Measurements from ENCODE around the gene NARS2.

Gene NARS2

GRCh38 chr11:78536933-78537332 lies 37.7 kb downstream of the NARS2 start:
- ChIA-PET CTCF (interaction anchor here (1.1 to 2.5 kb wide), 3 partner anchors 10 to 21 kb away, joined by 3 to 9 read pairs (median 7); no protein-coding TSS in a partner anchor), POLR2A (interaction anchor here (0.6 kb wide), 1 partner anchor 16 kb away, joined by 3 read pairs; no protein-coding TSS in a partner anchor)
- H3K4me3 ChIP-seq (ENCODE audit: control insufficient read depth in 1 of 7, extremely low read depth in 1 of 7, insufficient read depth in 4 of 7, low read depth in 2 of 7, low read length in 6 of 7), result no peak overlapping the region
- H3K27ac ChIP-seq (ENCODE audit: insufficient read depth in 1 of 2, low read depth in 1 of 2, low read length in 2 of 2, poor library complexity in 1 of 2, severe bottlenecking in 2 of 2), result no peak overlapping the region
- peaks cover 0 to 15% (median 8%) of the 10 kb centered on the region in 4 experiments for H3K4me1 ChIP-seq (ENCODE audit: control extremely low read depth in 1 of 4, control insufficient read depth in 4 of 4, insufficient read depth in 4 of 4, low read length in 3 of 4)
- no peaks in the 10 kb centered on the region for H3K27me3 ChIP-seq (replicated peaks in 2 of 5; ENCODE audit: control insufficient read depth in 4 of 5, insufficient read depth in 5 of 5, low read length in 4 of 5)
- no peaks in the 10 kb centered on the region for H3K9me3 ChIP-seq (ENCODE audit: control extremely low read depth in 1 of 5, control insufficient read depth in 4 of 5, insufficient read depth in 2 of 5, low read depth in 1 of 5, low read length in 4 of 5)
- WGBS (ENCODE audit: insufficient coverage), result 98% methylated on average over 6 of the region's 6 CpGs
- H3K36me3 ChIP-seq (ENCODE audit: control insufficient read depth in 4 of 4, insufficient read depth in 4 of 4, low read length in 3 of 4), result peaks cover 6 to 18% (median 11%) of the 10 kb centered on the region in 4 experiments
- DNase-seq, result no peak

- Histone ChIP-seq H3K4me3 (ENCODE audit: control insufficient read depth in 1 of 7, extremely low read depth in 1 of 7, insufficient read depth in 4 of 7, low read depth in 2 of 7, low read length in 6 of 7) (no peak overlapping the region), H3K9me3 (ENCODE audit: control extremely low read depth in 1 of 5, control insufficient read depth in 4 of 5, insufficient read depth in 2 of 5, low read depth in 1 of 5, low read length in 4 of 5) (no peaks in the 10 kb centered on the region), H3K27me3 (replicated peaks in 2 of 5; ENCODE audit: control insufficient read depth in 4 of 5, insufficient read depth in 5 of 5, low read length in 4 of 5) (no peaks in the 10 kb centered on the region), H3K27ac (ENCODE audit: insufficient read depth in 1 of 2, low read depth in 1 of 2, low read length in 2 of 2, poor library complexity in 1 of 2, severe bottlenecking in 2 of 2) (no peak overlapping the region), H3K36me3 (ENCODE audit: control insufficient read depth in 4 of 4, insufficient read depth in 4 of 4, low read length in 3 of 4) (peaks cover 6 to 13% (median 10%) of the 10 kb centered on the region in 4 experiments), H3K4me1 (ENCODE audit: control extremely low read depth in 1 of 4, control insufficient read depth in 4 of 4, insufficient read depth in 4 of 4, low read length in 3 of 4) (peaks cover 0 to 15% (median 8%) of the 10 kb centered on the region in 4 experiments)
- DNase-seq, result no peak
- CTCF ChIA-PET, result interaction anchor here (1.1 to 2.3 kb wide), 2 partner anchors 11 to 20 kb away, joined by 3 to 7 read pairs; no protein-coding TSS in a partner anchor
- POLR2A ChIA-PET, result no interaction called here
- 100% methylated on average over 1 of the region's 2 CpGs for WGBS (ENCODE audit: insufficient coverage)
These were observed 38.7 kb downstream of the NARS2 start for GRCh38 chr11:78535920-78536319.

GRCh38 chr11:78535027-78535426 lies 39.6 kb downstream of the NARS2 start:
- CTCF ChIA-PET, result no interaction called here
- DNase-seq, result no peak
- no peaks in the 10 kb centered on the region for H3K9me3 ChIP-seq (ENCODE audit: control extremely low read depth in 1 of 5, control insufficient read depth in 4 of 5, insufficient read depth in 2 of 5, low read depth in 1 of 5, low read length in 4 of 5)
- POLR2A ChIA-PET, result no interaction called here
- no peak overlapping the region for H3K4me3 ChIP-seq (ENCODE audit: control insufficient read depth in 1 of 7, extremely low read depth in 1 of 7, insufficient read depth in 4 of 7, low read depth in 2 of 7, low read length in 6 of 7)
- WGBS (ENCODE audit: insufficient coverage), result no CpG with 5 or more reads among the region's 3 CpGs
- H3K27ac ChIP-seq (ENCODE audit: insufficient read depth in 1 of 2, low read depth in 1 of 2, low read length in 2 of 2, poor library complexity in 1 of 2, severe bottlenecking in 2 of 2), result no peak overlapping the region
- H3K4me1 ChIP-seq (ENCODE audit: control extremely low read depth in 1 of 4, control insufficient read depth in 4 of 4, insufficient read depth in 4 of 4, low read length in 3 of 4), result peaks cover 0 to 15% (median 8%) of the 10 kb centered on the region in 4 experiments
- no peaks in the 10 kb centered on the region for H3K27me3 ChIP-seq (replicated peaks in 2 of 5; ENCODE audit: control insufficient read depth in 4 of 5, insufficient read depth in 5 of 5, low read length in 4 of 5)
- peaks cover 6 to 13% (median 10%) of the 10 kb centered on the region in 4 experiments for H3K36me3 ChIP-seq (ENCODE audit: control insufficient read depth in 4 of 4, insufficient read depth in 4 of 4, low read length in 3 of 4)

- Histone ChIP-seq H3K4me1 (ENCODE audit: control extremely low read depth in 1 of 4, control insufficient read depth in 4 of 4, insufficient read depth in 4 of 4, low read length in 3 of 4) (peaks cover 0 to 15% (median 8%) of the 10 kb centered on the region in 4 experiments), H3K27me3 (replicated peaks in 2 of 5; ENCODE audit: control insufficient read depth in 4 of 5, insufficient read depth in 5 of 5, low read length in 4 of 5) (no peaks in the 10 kb centered on the region), H3K9me3 (ENCODE audit: control extremely low read depth in 1 of 5, control insufficient read depth in 4 of 5, insufficient read depth in 2 of 5, low read depth in 1 of 5, low read length in 4 of 5) (no peaks in the 10 kb centered on the region), H3K27ac (ENCODE audit: insufficient read depth in 1 of 2, low read depth in 1 of 2, low read length in 2 of 2, poor library complexity in 1 of 2, severe bottlenecking in 2 of 2) (peak overlapping the region in 1 of 2 experiments; percentile 75), H3K36me3 (ENCODE audit: control insufficient read depth in 4 of 4, insufficient read depth in 4 of 4, low read length in 3 of 4) (peaks cover 5 to 18% (median 8%) of the 10 kb centered on the region in 4 experiments), H3K4me3 (ENCODE audit: control insufficient read depth in 1 of 7, extremely low read depth in 1 of 7, insufficient read depth in 4 of 7, low read depth in 2 of 7, low read length in 6 of 7) (peak overlapping the region in 3 of 7 experiments; percentile 21 to 64 (median 48))
- POLR2A ChIA-PET, result no interaction called here
- peak; percentile 20 to 73 (median 62) for DNase-seq
- CTCF ChIA-PET, result no interaction called here
These were observed 41.3 kb downstream of the NARS2 start for GRCh38 chr11:78533399-78533798.

- Histone ChIP-seq H3K27me3 (replicated peaks in 2 of 5; ENCODE audit: control insufficient read depth in 4 of 5, insufficient read depth in 5 of 5, low read length in 4 of 5) (no peaks in the 10 kb centered on the region), H3K27ac (ENCODE audit: insufficient read depth in 1 of 2, low read depth in 1 of 2, low read length in 2 of 2, poor library complexity in 1 of 2, severe bottlenecking in 2 of 2) (peak overlapping the region in 1 of 2 experiments; percentile 75), H3K36me3 (ENCODE audit: control insufficient read depth in 4 of 4, insufficient read depth in 4 of 4, low read length in 3 of 4) (peaks cover 2 to 13% (median 8%) of the 10 kb centered on the region in 4 experiments), H3K9me3 (ENCODE audit: control extremely low read depth in 1 of 5, control insufficient read depth in 4 of 5, insufficient read depth in 2 of 5, low read depth in 1 of 5, low read length in 4 of 5) (no peaks in the 10 kb centered on the region), H3K4me1 (ENCODE audit: control extremely low read depth in 1 of 4, control insufficient read depth in 4 of 4, insufficient read depth in 4 of 4, low read length in 3 of 4) (peaks cover 0 to 15% (median 8%) of the 10 kb centered on the region in 4 experiments), H3K4me3 (ENCODE audit: control insufficient read depth in 1 of 7, extremely low read depth in 1 of 7, insufficient read depth in 4 of 7, low read depth in 2 of 7, low read length in 6 of 7) (peak overlapping the region in 3 of 7 experiments; percentile 21 to 64 (median 48))
- DNase-seq, result peak in 1 of 3 donors; percentile 10
- POLR2A ChIA-PET, result no interaction called here
- CTCF ChIA-PET, result no interaction called here
- WGBS (ENCODE audit: insufficient coverage), result 63% methylated on average over 2 of the region's 3 CpGs
These were observed 41.7 kb downstream of the NARS2 start for GRCh38 chr11:78532991-78533390.

GRCh38 chr11:78526497-78527146 lies 48.0 kb downstream of the NARS2 start:
- ChIA-PET CTCF (no interaction called here), POLR2A (no interaction called here)
- no peak for DNase-seq
- Histone ChIP-seq H3K9me3 (ENCODE audit: control extremely low read depth in 1 of 5, control insufficient read depth in 4 of 5, insufficient read depth in 2 of 5, low read depth in 1 of 5, low read length in 4 of 5) (peaks cover 0 to 9% (median 0%) of the 10 kb centered on the region in 5 experiments), H3K36me3 (ENCODE audit: control insufficient read depth in 4 of 4, insufficient read depth in 4 of 4, low read length in 3 of 4) (peaks cover 10 to 27% (median 20%) of the 10 kb centered on the region in 4 experiments), H3K27me3 (replicated peaks in 2 of 5; ENCODE audit: control insufficient read depth in 4 of 5, insufficient read depth in 5 of 5, low read length in 4 of 5) (no peaks in the 10 kb centered on the region), H3K4me1 (ENCODE audit: control extremely low read depth in 1 of 4, control insufficient read depth in 4 of 4, insufficient read depth in 4 of 4, low read length in 3 of 4) (no peaks in the 10 kb centered on the region), H3K27ac (ENCODE audit: insufficient read depth in 1 of 2, low read depth in 1 of 2, low read length in 2 of 2, poor library complexity in 1 of 2, severe bottlenecking in 2 of 2) (no peak overlapping the region), H3K4me3 (ENCODE audit: control insufficient read depth in 1 of 7, extremely low read depth in 1 of 7, insufficient read depth in 4 of 7, low read depth in 2 of 7, low read length in 6 of 7) (no peak overlapping the region)
- no CpG with 5 or more reads among the region's 6 CpGs for WGBS (ENCODE audit: insufficient coverage)

- Histone ChIP-seq H3K27me3 (replicated peaks in 2 of 5; ENCODE audit: control insufficient read depth in 4 of 5, insufficient read depth in 5 of 5, low read length in 4 of 5) (no peaks in the 10 kb centered on the region), H3K36me3 (ENCODE audit: control insufficient read depth in 4 of 4, insufficient read depth in 4 of 4, low read length in 3 of 4) (peaks cover 13 to 27% (median 20%) of the 10 kb centered on the region in 4 experiments), H3K4me3 (ENCODE audit: control insufficient read depth in 1 of 7, extremely low read depth in 1 of 7, insufficient read depth in 4 of 7, low read depth in 2 of 7, low read length in 6 of 7) (no peak overlapping the region), H3K4me1 (ENCODE audit: control extremely low read depth in 1 of 4, control insufficient read depth in 4 of 4, insufficient read depth in 4 of 4, low read length in 3 of 4) (no peaks in the 10 kb centered on the region), H3K9me3 (ENCODE audit: control extremely low read depth in 1 of 5, control insufficient read depth in 4 of 5, insufficient read depth in 2 of 5, low read depth in 1 of 5, low read length in 4 of 5) (peaks cover 0 to 9% (median 0%) of the 10 kb centered on the region in 5 experiments), H3K27ac (ENCODE audit: insufficient read depth in 1 of 2, low read depth in 1 of 2, low read length in 2 of 2, poor library complexity in 1 of 2, severe bottlenecking in 2 of 2) (no peak overlapping the region)
- ChIA-PET POLR2A (no interaction called here), CTCF (no interaction called here)
- WGBS (ENCODE audit: insufficient coverage), result 90% methylated on average over 2 of the region's 4 CpGs
- DNase-seq, result no peak
These were observed 48.9 kb downstream of the NARS2 start for GRCh38 chr11:78525720-78526119.

Measured in common myeloid progenitor, CD34-positive (primary cell).